Measurements from ENCODE around the gene ALAD. TPM values are rescaled to one million over a fixed set of nuclear protein-coding genes. Genes with fewer than 3 reads are reported as not detected.

Gene ALAD
- total and polyA plus RNA-seq, 2 of the 13 experiments (the other 11 are each of a cell fraction or from before 2014, with no cell fraction given) = 21.8 to 30.1 TPM

- TF ChIP-seq ZXDC (CRISPR knock-in tag; IDR thresholded peaks at IDR 0.05) (0 out of 2 replicates have a peak, but pooled peaks have one; percentile 47), ZNF225 (CRISPR knock-in tag; IDR thresholded peaks at IDR 0.05) (no peak; the same call in 1 of the 2 replicates), ZNF431 (CRISPR knock-in tag; IDR thresholded peaks at IDR 0.05; ENCODE audit: borderline replicate concordance, low read depth) (peak; percentile 77), ATF7-NPFF (CRISPR knock-in tag; IDR thresholded peaks at IDR 0.05; ENCODE audit: low read depth) (no peak), SNAI1 (CRISPR knock-in tag; IDR thresholded peaks at IDR 0.05; ENCODE audit: borderline replicate concordance) (0 out of 2 replicates have a peak, but pooled peaks have one; percentile 50), ZNF503 (CRISPR knock-in tag; IDR thresholded peaks at IDR 0.05) (0 out of 2 replicates have a peak, but pooled peaks have one; percentile 69), NFE2 (CRISPR knock-in tag; IDR thresholded peaks at IDR 0.05) (no peak), ERF (CRISPR knock-in tag; IDR thresholded peaks at IDR 0.05) (peak; percentile 66; the same call in 1 of the 2 replicates), ZNF292 (CRISPR knock-in tag; IDR thresholded peaks at IDR 0.05; ENCODE audit: borderline replicate concordance, low read depth) (0 out of 2 replicates have a peak, but pooled peaks have one; percentile 15), GATA4 (IDR thresholded peaks at IDR 0.05; ENCODE audit: borderline replicate concordance, low read depth) (peak; percentile 40; the same call in 1 of the 2 replicates), REPIN1 (CRISPR knock-in tag; IDR thresholded peaks at IDR 0.05; ENCODE audit: borderline replicate concordance, low read depth) (peak; percentile 62; the same call in 1 of the 2 replicates), ZSCAN9 (CRISPR knock-in tag; IDR thresholded peaks at IDR 0.05; ENCODE audit: borderline replicate concordance) (peak; percentile 84), RXRB (CRISPR knock-in tag; IDR thresholded peaks at IDR 0.05; ENCODE audit: borderline replicate concordance) (peak; percentile 94), POLR2AphosphoS5 (IDR thresholded peaks at IDR 0.05; ENCODE audit: low read depth, low read length) (0 out of 2 replicates have a peak, but pooled peaks have one; percentile 26), DRAP1 (CRISPR knock-in tag; IDR thresholded peaks at IDR 0.05) (peak; percentile 40; the same call in 1 of the 2 replicates), FOXK2 (IDR thresholded peaks at IDR 0.05) (no peak), ATRX (CRISPR knock-in tag; IDR thresholded peaks at IDR 0.05; ENCODE audit: borderline replicate concordance) (no peak), ZNF891 (CRISPR knock-in tag; IDR thresholded peaks at IDR 0.05) (no peak), MEIS2 (CRISPR knock-in tag; IDR thresholded peaks at IDR 0.05) (peak; percentile 91), ZBTB21 (CRISPR knock-in tag; IDR thresholded peaks at IDR 0.05) (peak; percentile 69; the same call in 1 of the 2 replicates), ETV5 (CRISPR knock-in tag; IDR thresholded peaks at IDR 0.05; ENCODE audit: borderline replicate concordance) (peak; percentile 58; the same call in 1 of the 2 replicates)
Observed at GRCh38 chr9:113395000-113395861, 5.9 kb downstream of the ALAD start (continued).

Measured in HepG2 (cell line).